MM.1S (cell line): ENCODE measurements around the gene BRICD5.

ENCODE experiments used
- DNase-seq: peaks from one replicate; pipeline ENCODE4 v3.0.0-alpha.2; 2015
- H2AFZ ChIP-seq: fragments of 300-600 bp; sonication (generic); 2 replicates; pipeline ENCODE4 v1.6.0; 2016; ENCODE audit warnings: antibody characterized with exemption, low read length
- H3F3A ChIP-seq: fragments of 300-600 bp; sonication (generic); 2 replicates; pipeline ENCODE4 v1.6.1; 2016; ENCODE audit warnings: mild to moderate bottlenecking, antibody characterized with exemption, low read length, moderate library complexity, mixed read lengths; ENCODE audit not compliant: insufficient read depth
- H3K27ac ChIP-seq: fragments of 300-600 bp; sonication (generic); 2 replicates; pipeline ENCODE4 v1.5.1; 2016; ENCODE audit warnings: mild to moderate bottlenecking, low read length
- H3K27me3 ChIP-seq: fragments of 300-600 bp; sonication (generic); replicated peaks from 2 replicates; pipeline ENCODE4 v1.6.0; 2016; ENCODE audit warnings: low read length; ENCODE audit not compliant: insufficient read depth
- H3K36me3 ChIP-seq: fragments of 300-600 bp; sonication (generic); replicated peaks from 2 replicates; pipeline ENCODE4 v1.6.1; 2016; ENCODE audit warnings: mild to moderate bottlenecking, low read length, mixed read lengths; ENCODE audit not compliant: insufficient read depth
- H3K4me1 ChIP-seq: fragments of 300-600 bp; sonication (generic); 2 replicates; pipeline ENCODE4 v1.6.1; 2016; ENCODE audit warnings: low read length, mixed read lengths
- H3K4me2 ChIP-seq: fragments of 300-600 bp; sonication (generic); 2 replicates; pipeline ENCODE4 v1.6.0; 2016; ENCODE audit warnings: low read depth, low read length
- H3K4me3 ChIP-seq: fragments of 300-600 bp; sonication (generic); 2 replicates; pipeline ENCODE4 v1.5.1; 2016; ENCODE audit warnings: low read length, mixed read lengths
- H3K79me2 ChIP-seq: fragments of 300-600 bp; sonication (generic); 2 replicates; pipeline ENCODE4 v1.6.1; 2016; ENCODE audit warnings: mixed run types, low read length, mixed read lengths
- H3K9ac ChIP-seq: fragments of 300-600 bp; sonication (generic); 2 replicates; pipeline ENCODE4 v1.6.1; 2016; ENCODE audit warnings: low read length, mixed read lengths
- H3K9me2 ChIP-seq: fragments of 300-600 bp; sonication (generic); replicated peaks from 2 replicates; pipeline ENCODE4 v1.6.1; 2016; ENCODE audit warnings: mild to moderate bottlenecking, low read length, mixed read lengths; ENCODE audit not compliant: insufficient read depth
- H3K9me3 ChIP-seq: fragments of 300-600 bp; sonication (generic); replicated peaks from 2 replicates; pipeline ENCODE4 v1.6.1; 2016; ENCODE audit warnings: mild to moderate bottlenecking, low read length, mixed read lengths; ENCODE audit not compliant: insufficient read depth
- H4K20me1 ChIP-seq: fragments of 300-600 bp; sonication (generic); 2 replicates; pipeline ENCODE4 v1.6.1; 2016; ENCODE audit warnings: mild to moderate bottlenecking, low read length, moderate library complexity, mixed read lengths; ENCODE audit not compliant: insufficient read depth
- EZH2 ChIP-seq: fragments of 300-600 bp; sonication (generic); optimal IDR thresholded peaks from 2 replicates; pipeline ENCODE3; 2017; ENCODE audit warnings: low read depth, mild to moderate bottlenecking, antibody characterized with exemption, low read length, mixed read lengths
- EZH2phosphoT487 ChIP-seq: fragments of 300-600 bp; sonication (generic); IDR thresholded peaks from 2 replicates; pipeline ENCODE4 v1.6.1; 2018; ENCODE audit warnings: antibody characterized with exemption, low read length
- TF ChIP-seq, protein P1 (sequence below): fragments of 300-600 bp; sonication (generic); IDR thresholded peaks from 2 replicates; pipeline ENCODE4 v1.5.1; 2016; ENCODE audit warnings: antibody characterized with exemption, low read length, mixed read lengths

BRICD5 gene

DNA sequence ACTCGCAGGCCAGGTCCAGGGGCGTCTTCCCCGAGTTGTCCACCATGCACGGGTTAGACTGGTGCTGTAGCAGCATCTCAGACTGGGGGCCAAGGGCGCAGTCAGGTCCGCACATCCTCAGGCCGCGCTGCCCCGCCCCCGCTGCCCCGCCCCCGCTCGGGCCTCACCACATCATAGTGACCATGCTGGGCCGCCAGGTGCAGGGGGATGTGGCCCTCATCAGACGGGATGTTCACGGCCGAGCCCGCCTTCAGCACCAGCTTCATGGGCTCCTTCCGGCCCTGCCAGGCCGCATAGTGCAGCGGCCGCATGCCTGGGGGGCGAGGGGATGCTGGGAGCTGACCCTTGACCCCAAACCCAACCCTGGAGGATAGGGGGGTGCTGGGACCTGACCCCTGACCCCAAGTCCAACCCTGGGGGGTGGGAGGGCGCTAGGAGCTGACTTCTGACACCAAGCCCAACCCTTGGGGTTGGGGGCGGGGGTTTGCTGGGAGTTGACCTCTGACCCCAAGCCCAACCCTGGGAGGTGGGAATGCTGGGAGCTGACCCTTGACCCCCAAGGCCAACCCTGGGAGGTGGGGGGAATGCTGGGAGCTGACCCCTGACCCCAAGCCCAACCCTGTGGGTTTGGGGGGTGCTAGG is 21.3 kb downstream of the BRICD5 start:
- Histone ChIP-seq H3K4me2 (no peak overlapping the region), H2AFZ (no peak overlapping the region), H4K20me1 (no peaks in the 10 kb centered on the region), H3K27ac (no peak overlapping the region), H3K9ac (no peak overlapping the region), H3F3A (no peaks in the 10 kb centered on the region), H3K9me2 (no peaks in the 10 kb centered on the region), H3K36me3 (no peaks in the 10 kb centered on the region), H3K4me3 (no peak overlapping the region), H3K9me3 (no peaks in the 10 kb centered on the region), H3K79me2 (no peaks in the 10 kb centered on the region), H3K4me1 (no peaks in the 10 kb centered on the region), H3K27me3 (peaks cover 88% of the 10 kb centered on the region)
- TF ChIP-seq EZH2: no peak
- DNase-seq: no peak

DNA sequence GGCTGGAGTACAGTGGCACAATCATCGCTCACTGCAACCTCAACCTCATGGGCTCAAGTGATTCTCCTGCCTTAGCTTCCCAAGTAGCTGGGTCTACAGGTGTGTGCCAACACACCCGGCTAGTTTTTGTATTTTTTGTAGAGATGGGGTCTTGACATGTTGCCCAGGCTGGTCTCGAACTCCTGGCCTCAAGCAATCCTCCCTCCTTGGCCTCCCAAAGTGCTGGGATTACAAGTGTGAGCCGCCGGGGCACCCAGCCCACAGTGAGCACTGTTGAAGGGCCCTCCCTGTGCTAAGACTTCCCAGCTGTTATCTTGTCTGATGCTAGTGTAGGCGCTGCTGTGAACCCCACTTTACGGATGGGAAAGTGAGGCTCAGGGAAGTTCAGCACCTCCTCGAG is 22.3 kb downstream of the BRICD5 start:
- Histone ChIP-seq H4K20me1 (no peaks in the 10 kb centered on the region), H3K9me2 (no peaks in the 10 kb centered on the region), H3F3A (no peaks in the 10 kb centered on the region), H3K27ac (no peak overlapping the region), H3K9ac (no peak overlapping the region), H2AFZ (no peak overlapping the region), H3K4me3 (no peak overlapping the region), H3K27me3 (peaks cover 79% of the 10 kb centered on the region), H3K4me1 (no peaks in the 10 kb centered on the region), H3K9me3 (no peaks in the 10 kb centered on the region), H3K4me2 (no peak overlapping the region), H3K36me3 (no peaks in the 10 kb centered on the region), H3K79me2 (no peaks in the 10 kb centered on the region)
- no peak for DNase-seq
- TF ChIP-seq, protein P1, sequence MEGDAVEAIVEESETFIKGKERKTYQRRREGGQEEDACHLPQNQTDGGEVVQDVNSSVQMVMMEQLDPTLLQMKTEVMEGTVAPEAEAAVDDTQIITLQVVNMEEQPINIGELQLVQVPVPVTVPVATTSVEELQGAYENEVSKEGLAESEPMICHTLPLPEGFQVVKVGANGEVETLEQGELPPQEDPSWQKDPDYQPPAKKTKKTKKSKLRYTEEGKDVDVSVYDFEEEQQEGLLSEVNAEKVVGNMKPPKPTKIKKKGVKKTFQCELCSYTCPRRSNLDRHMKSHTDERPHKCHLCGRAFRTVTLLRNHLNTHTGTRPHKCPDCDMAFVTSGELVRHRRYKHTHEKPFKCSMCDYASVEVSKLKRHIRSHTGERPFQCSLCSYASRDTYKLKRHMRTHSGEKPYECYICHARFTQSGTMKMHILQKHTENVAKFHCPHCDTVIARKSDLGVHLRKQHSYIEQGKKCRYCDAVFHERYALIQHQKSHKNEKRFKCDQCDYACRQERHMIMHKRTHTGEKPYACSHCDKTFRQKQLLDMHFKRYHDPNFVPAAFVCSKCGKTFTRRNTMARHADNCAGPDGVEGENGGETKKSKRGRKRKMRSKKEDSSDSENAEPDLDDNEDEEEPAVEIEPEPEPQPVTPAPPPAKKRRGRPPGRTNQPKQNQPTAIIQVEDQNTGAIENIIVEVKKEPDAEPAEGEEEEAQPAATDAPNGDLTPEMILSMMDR: no peak
- TF ChIP-seq EZH2 (no peak), EZH2phosphoT487 (no peak)

DNA sequence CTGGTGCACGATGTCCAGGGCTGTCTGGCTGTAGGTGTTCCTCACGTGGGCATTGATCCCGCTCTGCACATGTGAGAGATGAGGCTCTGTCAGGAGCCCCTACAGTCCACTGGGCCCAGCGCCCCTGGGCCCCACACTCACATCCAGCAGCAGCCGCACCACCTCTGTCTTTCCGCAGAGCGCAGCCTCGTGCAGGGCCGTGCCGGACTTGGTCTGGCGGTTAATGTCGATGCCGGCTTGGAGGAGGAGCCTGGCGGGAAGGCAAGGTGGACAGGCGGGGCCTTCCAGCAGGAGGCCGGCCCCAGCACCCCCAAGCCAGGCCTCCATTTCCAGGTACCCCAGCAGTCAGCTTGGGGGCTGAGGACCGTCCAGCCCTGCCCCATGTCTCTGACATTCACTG is 23.5 kb downstream of the BRICD5 start:
- H3K9me2 ChIP-seq: no peaks in the 10 kb centered on the region
- no peaks in the 10 kb centered on the region for H3K9me3 ChIP-seq
- no peaks in the 10 kb centered on the region for H4K20me1 ChIP-seq
- H3K4me1 ChIP-seq: no peaks in the 10 kb centered on the region
- H3K4me3 ChIP-seq: no peak overlapping the region
- no peaks in the 10 kb centered on the region for H3K36me3 ChIP-seq
- no peak overlapping the region for H3K27ac ChIP-seq
- no peak for TF ChIP-seq EZH2
- no peak for TF ChIP-seq EZH2phosphoT487
- TF ChIP-seq, protein P1: no peak
- DNase-seq: no peak
- H3K79me2 ChIP-seq: no peaks in the 10 kb centered on the region
- H3K27me3 ChIP-seq: peaks cover 68% of the 10 kb centered on the region
- H3F3A ChIP-seq: no peaks in the 10 kb centered on the region
- no peak overlapping the region for H2AFZ ChIP-seq
- H3K9ac ChIP-seq: no peak overlapping the region
- no peak overlapping the region for H3K4me2 ChIP-seq

DNA sequence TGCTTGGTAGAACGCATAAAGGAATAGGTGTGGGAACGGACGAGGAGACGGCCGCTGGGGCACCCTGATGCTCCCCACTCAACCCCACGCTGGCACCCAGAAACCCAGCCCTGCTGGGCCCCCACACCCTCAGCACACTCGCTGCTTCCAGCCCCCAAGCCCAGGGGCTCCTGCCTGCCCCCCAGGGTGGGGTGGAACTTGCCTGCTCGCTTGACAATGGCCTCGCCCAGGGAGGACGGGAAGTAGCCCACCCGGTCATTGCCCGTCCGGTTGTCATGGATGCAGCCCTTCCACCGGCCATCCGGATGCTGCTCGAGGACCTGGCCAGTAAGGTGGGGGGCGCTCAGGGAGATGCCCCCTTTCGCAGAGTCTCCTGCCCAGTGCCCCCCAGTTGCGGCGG is 24.2 kb downstream of the BRICD5 start:
- no peaks in the 10 kb centered on the region for H3K79me2 ChIP-seq

More for the DNA sequence above, 24.2 kb downstream of the BRICD5 start:
- no peaks in the 10 kb centered on the region for H3K4me1 ChIP-seq
- no peaks in the 10 kb centered on the region for H3K9me3 ChIP-seq
- no peaks in the 10 kb centered on the region for H3K36me3 ChIP-seq
- H3K4me3 ChIP-seq: no peak overlapping the region
- H3K9me2 ChIP-seq: no peaks in the 10 kb centered on the region
- H3F3A ChIP-seq: no peaks in the 10 kb centered on the region
- peaks cover 61% of the 10 kb centered on the region for H3K27me3 ChIP-seq
- no peak overlapping the region for H3K4me2 ChIP-seq
- no peak for DNase-seq
- no peak overlapping the region for H2AFZ ChIP-seq
- no peak overlapping the region for H3K27ac ChIP-seq
- H3K9ac ChIP-seq: no peak overlapping the region
- TF ChIP-seq EZH2phosphoT487 (no peak), EZH2 (no peak)
- TF ChIP-seq, protein P1: no peak
- H4K20me1 ChIP-seq: no peaks in the 10 kb centered on the region
